Measurements from ENCODE around the gene CLDN34.

- TF ChIP-seq CTCF (IDR thresholded peaks at IDR 0.05) (no peak), POLR2A (IDR thresholded peaks at IDR 0.05) (no peak)
Observed at GRCh38 chrX:9947131-9947794, 19.9 kb upstream of the CLDN34 start.
